ENCODE data around the gene CCDC192. TPM values are rescaled to one million over a fixed set of nuclear protein-coding genes. Genes with fewer than 3 reads are reported as not detected.

The CCDC192 gene
- total RNA-seq, 1 experiment from 2014 or later: not detected

DNA sequence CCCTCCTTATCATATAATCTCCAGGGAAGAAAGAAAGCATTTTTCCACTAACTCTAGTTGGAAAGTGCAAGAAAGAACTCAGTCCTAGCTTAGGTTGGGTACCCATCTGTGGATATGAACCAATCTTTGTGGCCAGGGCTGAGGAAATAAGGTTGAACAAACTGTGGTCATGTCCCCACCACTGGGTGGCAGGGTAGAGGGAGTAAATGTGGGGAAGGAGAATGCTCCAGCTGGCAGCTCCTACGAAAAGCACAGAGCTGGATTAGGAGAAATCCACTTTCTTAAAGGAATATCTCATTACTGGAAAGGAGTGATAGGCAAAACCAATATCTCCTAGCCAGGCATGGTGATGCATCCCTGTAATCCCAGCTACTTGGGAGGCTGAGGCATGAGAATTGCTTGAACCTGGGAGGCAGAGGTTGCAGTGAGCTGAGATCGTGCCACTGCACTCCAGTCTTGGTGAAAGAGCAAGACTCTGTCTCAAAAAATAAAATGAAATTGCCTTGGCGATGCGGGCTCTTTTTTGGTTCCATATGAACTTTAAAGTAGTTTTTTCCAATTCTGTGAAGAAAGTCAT, 175.1 kb downstream of the CCDC192 start:
- ChIA-PET POLR2A (ENCODE audit: low non-redundant PET) (no interaction called here), CTCF (interaction anchor here (0.8 to 1.0 kb wide), 2 partner anchors 203 to 323 kb away, joined by 3 to 6 read pairs; no protein-coding TSS in a partner anchor)
- intact Hi-C loops (cut with micrococcal nuclease; ENCODE audit: unreplicated experiment): loop anchor here (10.0 kb wide), 3 partner anchors 313 to 967 kb away; no protein-coding TSS in a partner anchor
- H3K27me3 ChIP-seq (replicated peaks; ENCODE audit: insufficient read depth, low read depth, low read length, poor library complexity): no peaks in the 10 kb centered on the region
- H3K9me3 ChIP-seq (ENCODE audit: low read depth, low read length, poor library complexity, severe bottlenecking): no peaks in the 10 kb centered on the region
- H3K4me1 ChIP-seq (ENCODE audit: insufficient read depth, low read length, poor library complexity, severe bottlenecking): no peaks in the 10 kb centered on the region
- H3K4me3 ChIP-seq (ENCODE audit: low read depth, low read length, poor library complexity, severe bottlenecking): no peak overlapping the region
- no peaks in the 10 kb centered on the region for H3K36me3 ChIP-seq (ENCODE audit: insufficient read depth, low read length, poor library complexity, severe bottlenecking)
- DNase-seq (ENCODE audit: low spot score): peak; percentile 57
- H3K27ac ChIP-seq (ENCODE audit: low read depth, low read length, poor library complexity, severe bottlenecking): no peak overlapping the region
- TF ChIP-seq, protein P1, sequence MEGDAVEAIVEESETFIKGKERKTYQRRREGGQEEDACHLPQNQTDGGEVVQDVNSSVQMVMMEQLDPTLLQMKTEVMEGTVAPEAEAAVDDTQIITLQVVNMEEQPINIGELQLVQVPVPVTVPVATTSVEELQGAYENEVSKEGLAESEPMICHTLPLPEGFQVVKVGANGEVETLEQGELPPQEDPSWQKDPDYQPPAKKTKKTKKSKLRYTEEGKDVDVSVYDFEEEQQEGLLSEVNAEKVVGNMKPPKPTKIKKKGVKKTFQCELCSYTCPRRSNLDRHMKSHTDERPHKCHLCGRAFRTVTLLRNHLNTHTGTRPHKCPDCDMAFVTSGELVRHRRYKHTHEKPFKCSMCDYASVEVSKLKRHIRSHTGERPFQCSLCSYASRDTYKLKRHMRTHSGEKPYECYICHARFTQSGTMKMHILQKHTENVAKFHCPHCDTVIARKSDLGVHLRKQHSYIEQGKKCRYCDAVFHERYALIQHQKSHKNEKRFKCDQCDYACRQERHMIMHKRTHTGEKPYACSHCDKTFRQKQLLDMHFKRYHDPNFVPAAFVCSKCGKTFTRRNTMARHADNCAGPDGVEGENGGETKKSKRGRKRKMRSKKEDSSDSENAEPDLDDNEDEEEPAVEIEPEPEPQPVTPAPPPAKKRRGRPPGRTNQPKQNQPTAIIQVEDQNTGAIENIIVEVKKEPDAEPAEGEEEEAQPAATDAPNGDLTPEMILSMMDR (conservative IDR thresholded peaks at IDR 0.05; ENCODE audit: low read depth, low read length): peak; percentile 54
- no peak for TF ChIP-seq EZH2 (IDR thresholded peaks at IDR 0.05; ENCODE audit: borderline replicate concordance, low read depth, low read length, poor library complexity, severe bottlenecking)
- BruUV-seq (replicated peaks): no TSS peak

DNA sequence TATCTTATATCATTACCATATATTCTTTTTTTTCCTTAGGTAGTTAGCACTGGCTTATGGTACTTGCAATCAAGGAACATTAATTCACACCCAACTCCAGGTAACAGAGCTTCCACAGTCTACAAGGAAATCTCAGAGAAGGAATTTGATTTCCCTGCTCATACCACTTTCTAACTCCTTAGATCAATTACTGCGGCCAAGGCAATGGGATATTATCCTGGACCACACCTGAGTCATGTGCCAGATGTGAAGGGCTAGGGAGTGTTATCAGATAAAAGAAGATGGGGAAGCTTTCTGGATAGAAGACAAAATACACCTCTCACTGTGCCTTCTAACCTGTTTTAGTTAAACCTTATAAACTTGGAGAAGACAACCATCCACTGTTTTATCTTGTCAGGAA, 181.2 kb downstream of the CCDC192 start:
- BruUV-seq (replicated peaks): no TSS peak
- ChIA-PET POLR2A (ENCODE audit: low non-redundant PET) (interaction anchor here (0.6 kb wide), 1 partner anchor 907 kb away, joined by 3 read pairs; no protein-coding TSS in a partner anchor), CTCF (interaction anchor here (0.6 kb wide), 1 partner anchor 9 kb away, joined by 6 read pairs; no protein-coding TSS in a partner anchor)
- TF ChIP-seq EZH2 (IDR thresholded peaks at IDR 0.05; ENCODE audit: borderline replicate concordance, low read depth, low read length, poor library complexity, severe bottlenecking): no peak
- TF ChIP-seq, protein P1 (conservative IDR thresholded peaks at IDR 0.05; ENCODE audit: low read depth, low read length): no peak
- H3K9me3 ChIP-seq (ENCODE audit: low read depth, low read length, poor library complexity, severe bottlenecking): no peaks in the 10 kb centered on the region
- DNase-seq (ENCODE audit: low spot score): no peak
- H3K4me1 ChIP-seq (ENCODE audit: insufficient read depth, low read length, poor library complexity, severe bottlenecking): no peaks in the 10 kb centered on the region
- H3K27me3 ChIP-seq (replicated peaks; ENCODE audit: insufficient read depth, low read depth, low read length, poor library complexity): no peaks in the 10 kb centered on the region
- no peak overlapping the region for H3K27ac ChIP-seq (ENCODE audit: low read depth, low read length, poor library complexity, severe bottlenecking)
- intact Hi-C loops (cut with micrococcal nuclease; ENCODE audit: unreplicated experiment): no loop called here
- H3K36me3 ChIP-seq (ENCODE audit: insufficient read depth, low read length, poor library complexity, severe bottlenecking): no peaks in the 10 kb centered on the region
- no peak overlapping the region for H3K4me3 ChIP-seq (ENCODE audit: low read depth, low read length, poor library complexity, severe bottlenecking)

DNA sequence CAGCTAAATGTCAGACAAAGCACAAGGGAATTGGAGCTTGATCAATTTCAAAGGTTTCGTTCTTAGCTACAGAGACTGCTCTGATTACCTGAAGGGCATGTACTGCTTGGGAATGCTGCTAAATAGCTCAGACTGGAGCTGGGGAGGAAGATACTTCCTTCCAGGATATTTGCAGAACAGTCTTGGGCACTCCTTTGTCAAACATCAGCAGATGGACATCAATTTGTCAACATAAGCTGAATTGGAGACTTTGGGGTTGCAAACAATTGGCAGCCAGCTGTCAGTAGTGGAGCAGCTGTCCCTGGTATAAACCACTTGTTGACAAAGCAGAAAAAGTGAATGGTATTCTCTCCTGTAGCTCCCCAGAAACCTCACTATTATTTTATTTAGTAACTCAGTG, 182.0 kb downstream of the CCDC192 start:
- Histone ChIP-seq H3K36me3 (ENCODE audit: insufficient read depth, low read length, poor library complexity, severe bottlenecking) (no peaks in the 10 kb centered on the region), H3K27ac (ENCODE audit: low read depth, low read length, poor library complexity, severe bottlenecking) (no peak overlapping the region), H3K9me3 (ENCODE audit: low read depth, low read length, poor library complexity, severe bottlenecking) (no peaks in the 10 kb centered on the region), H3K27me3 (replicated peaks; ENCODE audit: insufficient read depth, low read depth, low read length, poor library complexity) (no peaks in the 10 kb centered on the region), H3K4me3 (ENCODE audit: low read depth, low read length, poor library complexity, severe bottlenecking) (no peak overlapping the region), H3K4me1 (ENCODE audit: insufficient read depth, low read length, poor library complexity, severe bottlenecking) (no peaks in the 10 kb centered on the region)
- ChIA-PET POLR2A (ENCODE audit: low non-redundant PET) (interaction anchor here (0.6 kb wide), 1 partner anchor 906 kb away, joined by 3 read pairs; no protein-coding TSS in a partner anchor), CTCF (no interaction called here)
- no TSS peak for BruUV-seq (replicated peaks)
- intact Hi-C loops (cut with micrococcal nuclease; ENCODE audit: unreplicated experiment): no loop called here
- TF ChIP-seq, protein P1 (conservative IDR thresholded peaks at IDR 0.05; ENCODE audit: low read depth, low read length): no peak
- TF ChIP-seq EZH2 (IDR thresholded peaks at IDR 0.05; ENCODE audit: borderline replicate concordance, low read depth, low read length, poor library complexity, severe bottlenecking): no peak
- DNase-seq (ENCODE audit: low spot score): no peak
